Measurements from ENCODE around the gene COL12A1. TPM values are rescaled to one million over a fixed set of nuclear protein-coding genes. Genes with fewer than 3 reads are reported as not detected.

Gene COL12A1
- total RNA-seq, 1 experiment from 2014 or later, result 10.4 TPM

DNA sequence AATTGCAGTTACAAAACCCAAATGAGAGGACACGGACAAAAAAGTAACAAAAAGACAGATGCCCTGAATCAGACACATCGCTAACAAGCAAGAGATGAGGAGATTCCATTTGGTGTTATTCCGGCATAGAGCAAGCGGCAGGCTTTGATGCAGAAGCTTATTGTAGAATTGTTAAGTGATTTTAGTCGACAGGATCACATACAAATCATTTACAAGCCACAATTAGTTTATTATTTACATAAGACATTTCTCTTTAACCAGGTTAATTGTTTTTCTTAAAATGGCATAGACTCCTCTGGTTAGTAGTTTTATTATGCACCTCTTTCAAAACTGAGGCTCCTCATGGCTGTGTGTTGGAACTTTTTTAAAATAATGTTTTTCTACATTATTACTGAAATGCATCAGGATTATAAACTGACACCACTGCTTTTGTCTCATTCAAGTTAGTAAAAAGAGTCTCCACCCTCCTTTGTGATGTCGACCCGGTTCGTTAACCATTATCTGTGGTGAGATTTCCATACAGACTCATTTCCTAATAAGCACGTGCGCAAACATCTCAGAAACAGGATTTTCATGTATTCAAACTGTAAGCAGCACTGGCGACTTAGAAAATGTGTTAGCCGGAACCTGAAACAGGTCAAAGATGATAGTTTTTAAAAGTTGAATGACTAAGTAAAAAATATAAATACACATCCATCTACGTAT lies 119.8 kb downstream of the COL12A1 start:
- in situ Hi-C loops (cut with HindIII; ENCODE audit: low pct_unique_long_range_greater_than_20kb, low sequenced_read_pairs) (no loop called here), intact Hi-C loops (cut with micrococcal nuclease; ENCODE audit: unreplicated experiment) (no loop called here)
- ChIA-PET POLR2A (no interaction called here), CTCF (no interaction called here)
- Histone ChIP-seq H3K4me1 (ENCODE audit: control insufficient read depth, insufficient read depth, low read length) (no peaks in the 10 kb centered on the region; the same call in 1 of the 2 replicates), H3K27ac (ENCODE audit: low read length) (no peak overlapping the region), H3K27me3 (ENCODE audit: control insufficient read depth, insufficient read depth, low read length) (peaks cover 6% of the 10 kb centered on the region; the same call in 1 of the 2 replicates), H3K4me3 (ENCODE audit: low read depth in 2 of 2, low read length in 2 of 2) (no peak overlapping the region), H3K9me3 (ENCODE audit: control insufficient read depth, insufficient read depth, low read depth, low read length) (no peaks in the 10 kb centered on the region), H3K36me3 (ENCODE audit: control insufficient read depth, insufficient read depth, low read length) (no peaks in the 10 kb centered on the region)
- no peak for TF ChIP-seq REST (IDR thresholded peaks at IDR 0.05; ENCODE audit: insufficient read depth in 1 of 2, low read depth in 2 of 2, low read length in 1 of 2)
- no peak for DNase-seq (ENCODE audit: low read depth, low spot score)
- BruUV-seq (replicated peaks), result no TSS peak
- ATAC-seq, result no peak

- ATAC-seq (peak; percentile 48), DNase-seq (ENCODE audit: low read depth, low spot score) (no peak)
- ChIA-PET POLR2A (no interaction called here), CTCF (no interaction called here)
- no peaks in the 10 kb centered on the region for H3K36me3 ChIP-seq (ENCODE audit: control insufficient read depth, insufficient read depth, low read length)
- intact Hi-C loops (cut with micrococcal nuclease; ENCODE audit: unreplicated experiment) (no loop called here), in situ Hi-C loops (cut with HindIII; ENCODE audit: low pct_unique_long_range_greater_than_20kb, low sequenced_read_pairs) (no loop called here)
- no TSS peak for BruUV-seq (replicated peaks)
- no peak overlapping the region for H3K27ac ChIP-seq (ENCODE audit: low read length)
- H3K9me3 ChIP-seq (ENCODE audit: control insufficient read depth, insufficient read depth, low read depth, low read length), result no peaks in the 10 kb centered on the region
- peaks cover 6% of the 10 kb centered on the region; the same call in 1 of the 2 replicates for H3K27me3 ChIP-seq (ENCODE audit: control insufficient read depth, insufficient read depth, low read length)
- peak overlapping the region; percentile 27 to 36 for H3K4me3 ChIP-seq (ENCODE audit: low read depth in 2 of 2, low read length in 2 of 2)
- no peaks in the 10 kb centered on the region; the same call in 1 of the 2 replicates for H3K4me1 ChIP-seq (ENCODE audit: control insufficient read depth, insufficient read depth, low read length)
- TF ChIP-seq REST (IDR thresholded peaks at IDR 0.05; ENCODE audit: insufficient read depth in 1 of 2, low read depth in 2 of 2, low read length in 1 of 2) (no peak), SIN3A (IDR thresholded peaks at IDR 0.05; ENCODE audit: borderline replicate concordance, insufficient read depth, low read depth, low read length) (no peak), TCF7L2 (IDR thresholded peaks at IDR 0.05; ENCODE audit: low read depth, low read length) (no peak), POLR2AphosphoS5 (IDR thresholded peaks at IDR 0.05; ENCODE audit: low read depth, low read length) (no peak)
- TF ChIP-seq, protein P1, sequence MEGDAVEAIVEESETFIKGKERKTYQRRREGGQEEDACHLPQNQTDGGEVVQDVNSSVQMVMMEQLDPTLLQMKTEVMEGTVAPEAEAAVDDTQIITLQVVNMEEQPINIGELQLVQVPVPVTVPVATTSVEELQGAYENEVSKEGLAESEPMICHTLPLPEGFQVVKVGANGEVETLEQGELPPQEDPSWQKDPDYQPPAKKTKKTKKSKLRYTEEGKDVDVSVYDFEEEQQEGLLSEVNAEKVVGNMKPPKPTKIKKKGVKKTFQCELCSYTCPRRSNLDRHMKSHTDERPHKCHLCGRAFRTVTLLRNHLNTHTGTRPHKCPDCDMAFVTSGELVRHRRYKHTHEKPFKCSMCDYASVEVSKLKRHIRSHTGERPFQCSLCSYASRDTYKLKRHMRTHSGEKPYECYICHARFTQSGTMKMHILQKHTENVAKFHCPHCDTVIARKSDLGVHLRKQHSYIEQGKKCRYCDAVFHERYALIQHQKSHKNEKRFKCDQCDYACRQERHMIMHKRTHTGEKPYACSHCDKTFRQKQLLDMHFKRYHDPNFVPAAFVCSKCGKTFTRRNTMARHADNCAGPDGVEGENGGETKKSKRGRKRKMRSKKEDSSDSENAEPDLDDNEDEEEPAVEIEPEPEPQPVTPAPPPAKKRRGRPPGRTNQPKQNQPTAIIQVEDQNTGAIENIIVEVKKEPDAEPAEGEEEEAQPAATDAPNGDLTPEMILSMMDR (IDR thresholded peaks at IDR 0.05), result no peak
These were observed 120.9 kb downstream of the COL12A1 start for GRCh38 chr6:75084872-75085381.

All from Panc1 (cell line).